IPS-20b (cell line): ENCODE results near the gene PCF11.
A peak's percentile ranks its signal among the peaks of the same experiment; 100 is the strongest.

ENCODE experiments used
- H3K27ac ChIP-seq: one replicate; pipeline ENCODE4 v1.5.1; 2013; ENCODE audit warnings: low read length
- H3K27me3 ChIP-seq: 2 replicates; pipeline ENCODE4 v1.6.1; 2013; ENCODE audit warnings: mild to moderate bottlenecking, low read length, inconsistent platforms; ENCODE audit not compliant: insufficient read depth
- H3K36me3 ChIP-seq: 2 replicates; pipeline ENCODE4 v1.6.1; 2013; ENCODE audit warnings: low read depth, mild to moderate bottlenecking, inconsistent platforms, low read length, moderate library complexity; ENCODE audit not compliant: insufficient read depth
- H3K4me1 ChIP-seq: 2 replicates; pipeline ENCODE4 v1.6.1; 2013; ENCODE audit warnings: mild to moderate bottlenecking, control low read depth, inconsistent platforms, low read length, moderate library complexity; ENCODE audit not compliant: insufficient read depth
- H3K4me3 ChIP-seq: 2 replicates; pipeline ENCODE4 v1.5.1; 2013; ENCODE audit warnings: mild to moderate bottlenecking, low read length, inconsistent platforms
- H3K9ac ChIP-seq: 2 replicates; pipeline ENCODE4 v1.6.1; 2013; ENCODE audit warnings: low read depth, mild to moderate bottlenecking, inconsistent platforms, low read length, moderate library complexity
- H3K9me3 ChIP-seq: 2 replicates; pipeline ENCODE4 v1.6.1; 2013; ENCODE audit warnings: mild to moderate bottlenecking, low read depth, low read length, inconsistent platforms; ENCODE audit not compliant: insufficient read depth

The PCF11 gene

GRCh38 chr11:83170865-83171264 is 13.9 kb downstream of the PCF11 start:
- H3K36me3 ChIP-seq: peaks cover 99% of the 10 kb centered on the region
- H3K4me3 ChIP-seq: no peak overlapping the region

GRCh38 chr11:83172551-83172950 is 15.6 kb downstream of the PCF11 start:
- Histone ChIP-seq H3K36me3 (peaks cover 99% of the 10 kb centered on the region), H3K27ac (no peak overlapping the region), H3K4me3 (no peak overlapping the region), H3K4me1 (no peaks in the 10 kb centered on the region), H3K9ac (no peak overlapping the region), H3K9me3 (no peaks in the 10 kb centered on the region), H3K27me3 (no peaks in the 10 kb centered on the region)

More at GRCh38 chr11:83170865-83171264, 13.9 kb downstream of the PCF11 start:
- no peaks in the 10 kb centered on the region for H3K9me3 ChIP-seq
- H3K9ac ChIP-seq: no peak overlapping the region
- H3K4me1 ChIP-seq: no peaks in the 10 kb centered on the region
- no peaks in the 10 kb centered on the region for H3K27me3 ChIP-seq
- H3K27ac ChIP-seq: no peak overlapping the region

- no peaks in the 10 kb centered on the region for H3K27me3 ChIP-seq
- H3K4me3 ChIP-seq: no peak overlapping the region
- H3K9ac ChIP-seq: no peak overlapping the region
- no peak overlapping the region for H3K27ac ChIP-seq
- no peaks in the 10 kb centered on the region for H3K4me1 ChIP-seq
- peaks cover 95% of the 10 kb centered on the region for H3K36me3 ChIP-seq
- H3K9me3 ChIP-seq: no peaks in the 10 kb centered on the region
Measured at GRCh38 chr11:83174008-83174407, 17.1 kb downstream of the PCF11 start.

GRCh38 chr11:83175815-83176214 is 18.9 kb downstream of the PCF11 start:
- Histone ChIP-seq H3K9me3 (no peaks in the 10 kb centered on the region), H3K4me3 (no peak overlapping the region), H3K27me3 (no peaks in the 10 kb centered on the region), H3K36me3 (peaks cover 95% of the 10 kb centered on the region), H3K9ac (no peak overlapping the region), H3K27ac (no peak overlapping the region), H3K4me1 (no peaks in the 10 kb centered on the region)

GRCh38 chr11:83181815-83182214 is 24.9 kb downstream of the PCF11 start:
- Histone ChIP-seq H3K4me3 (no peak overlapping the region), H3K9me3 (no peaks in the 10 kb centered on the region), H3K4me1 (no peaks in the 10 kb centered on the region), H3K9ac (no peak overlapping the region), H3K36me3 (peaks cover 88% of the 10 kb centered on the region), H3K27me3 (no peaks in the 10 kb centered on the region), H3K27ac (no peak overlapping the region)

GRCh38 chr11:83185767-83186166 is 28.8 kb downstream of the PCF11 start:
- no peak overlapping the region for H3K4me3 ChIP-seq
- no peak overlapping the region for H3K27ac ChIP-seq
- H3K27me3 ChIP-seq: no peaks in the 10 kb centered on the region
- H3K9me3 ChIP-seq: no peaks in the 10 kb centered on the region
- no peaks in the 10 kb centered on the region for H3K4me1 ChIP-seq
- H3K36me3 ChIP-seq: peaks cover 70% of the 10 kb centered on the region
- no peak overlapping the region for H3K9ac ChIP-seq

GRCh38 chr11:83187465-83187864 is 30.5 kb downstream of the PCF11 start:
- H3K27ac ChIP-seq: no peak overlapping the region
- H3K9me3 ChIP-seq: no peaks in the 10 kb centered on the region
- no peak overlapping the region for H3K9ac ChIP-seq
- no peaks in the 10 kb centered on the region for H3K27me3 ChIP-seq
- no peak overlapping the region for H3K4me3 ChIP-seq
- peaks cover under 1% of the 10 kb centered on the region; the same call in 1 of the 2 replicates for H3K4me1 ChIP-seq
- H3K36me3 ChIP-seq: peaks cover 71% of the 10 kb centered on the region

GRCh38 chr11:83191491-83191890 is 34.6 kb downstream of the PCF11 start:
- H3K9ac ChIP-seq: no peak overlapping the region

GRCh38 chr11:83191986-83192385 is 35.1 kb downstream of the PCF11 start:
- Histone ChIP-seq H3K36me3 (peaks cover 33% of the 10 kb centered on the region), H3K9ac (no peak overlapping the region), H3K9me3 (no peaks in the 10 kb centered on the region), H3K27ac (no peak overlapping the region), H3K4me1 (peaks cover 13% of the 10 kb centered on the region), H3K27me3 (peaks cover 13% of the 10 kb centered on the region), H3K4me3 (peak overlapping the region; percentile 98)

More at GRCh38 chr11:83191491-83191890, 34.6 kb downstream of the PCF11 start:
- H3K27me3 ChIP-seq: peaks cover 13% of the 10 kb centered on the region
- no peaks in the 10 kb centered on the region for H3K9me3 ChIP-seq
- H3K27ac ChIP-seq: no peak overlapping the region
- H3K36me3 ChIP-seq: peaks cover 33% of the 10 kb centered on the region
- H3K4me1 ChIP-seq: peaks cover 13% of the 10 kb centered on the region
- no peak overlapping the region for H3K4me3 ChIP-seq

- peak overlapping the region; percentile 98 for H3K9ac ChIP-seq
- H3K27me3 ChIP-seq: peaks cover 13% of the 10 kb centered on the region
- H3K27ac ChIP-seq: peak overlapping the region; percentile 38
- no peaks in the 10 kb centered on the region for H3K9me3 ChIP-seq
- H3K4me1 ChIP-seq: peaks cover 13% of the 10 kb centered on the region
- peaks cover 33% of the 10 kb centered on the region for H3K36me3 ChIP-seq
- H3K4me3 ChIP-seq: peak overlapping the region; percentile 98
Measured at GRCh38 chr11:83192606-83193245, 35.8 kb downstream of the PCF11 start.

GRCh38 chr11:83193315-83194280 is 36.7 kb downstream of the PCF11 start, which contains the start of gene ANKRD42:
Gene ANKRD42, plus strand, starts transcription at chr11:83193712. Its CDS starts 959 bp downstream, at chr11:83194671.
- H3K9me3 ChIP-seq: no peaks in the 10 kb centered on the region
- peaks cover 13% of the 10 kb centered on the region for H3K27me3 ChIP-seq
- H3K27ac ChIP-seq: peak within 1 kb of the TSS; percentile 38
- peaks cover 32% of the 10 kb centered on the region for H3K36me3 ChIP-seq
- H3K4me3 ChIP-seq: peak within 1 kb of the TSS; percentile 98
- peak within 1 kb of the TSS; percentile 98 for H3K9ac ChIP-seq
- H3K4me1 ChIP-seq: peaks cover 13% of the 10 kb centered on the region
